Measurements from ENCODE around the gene ASCC1.

GRCh38 chr10:72174297-72174662 lies 41.8 kb downstream of the ASCC1 start:
- TF ChIP-seq CTCF (IDR thresholded peaks at IDR 0.05; ENCODE audit: borderline replicate concordance, extremely low read depth, low read length, poor library complexity, severe bottlenecking): no peak
- no peak for TF ChIP-seq EZH2 (IDR thresholded peaks at IDR 0.05; ENCODE audit: borderline replicate concordance, low read depth, low read length, severe bottlenecking)

Data from DND-41 (cell line).